GM18951 (cell line): ENCODE data around the gene HTR4.

Experiments
- POLR2A ChIP-seq: IDR thresholded peaks from 4 replicates; pipeline ENCODE4 v1.6.1; 2011; ENCODE audit warnings: mild to moderate bottlenecking; ENCODE audit not compliant: insufficient read length, insufficient read depth; ENCODE audit errors: extremely low read depth
- in situ Hi-C: fragments of 300-500 bp; cut with MboI; formaldehyde crosslinking; loops from one replicate; pipeline ENCODE4 v1.12.0; 2022; ENCODE audit warnings: low sequenced_read_pairs, mixed read lengths, inconsistent platforms; ENCODE audit not compliant: unreplicated experiment

Gene HTR4

DNA sequence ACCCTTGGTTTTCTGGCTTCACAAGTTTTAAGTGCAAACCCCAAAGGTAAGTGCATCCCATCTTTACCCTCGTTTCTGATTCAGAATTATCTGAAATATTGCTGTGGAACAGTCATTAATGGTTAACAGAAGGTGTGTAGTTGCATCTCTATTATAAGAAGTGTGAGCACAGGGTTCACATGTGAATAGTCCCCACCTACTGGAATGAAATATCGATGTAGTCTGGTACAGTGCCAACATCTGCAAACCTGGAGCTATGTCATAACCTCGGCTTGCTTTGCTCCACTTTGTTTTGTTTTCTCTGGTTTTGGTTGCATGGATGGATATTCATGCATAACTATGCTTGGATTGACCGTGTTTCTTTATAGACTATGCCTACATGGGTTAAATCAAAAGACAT lies 12.6 kb downstream of the HTR4 start:
- in situ Hi-C loops = no loop called here
- no peak for TF ChIP-seq POLR2A

DNA sequence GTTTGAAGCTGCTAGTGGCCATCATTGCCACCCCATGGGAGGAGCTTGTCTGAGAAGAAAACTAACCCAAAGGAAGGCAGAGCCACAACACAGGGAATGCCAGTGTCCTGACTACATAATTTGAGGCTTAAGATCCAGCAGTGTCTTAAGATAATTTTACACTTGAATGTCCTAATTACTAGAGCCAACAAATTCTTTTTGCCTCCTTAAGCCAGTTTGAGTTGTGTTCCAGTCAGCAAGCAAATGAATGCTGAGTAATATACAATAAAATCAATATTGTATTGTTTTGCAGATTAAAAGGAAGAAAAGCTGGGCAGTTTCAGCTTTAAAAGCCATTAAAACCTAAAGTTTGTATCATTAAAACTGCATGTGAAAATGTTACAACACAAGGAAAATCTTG lies 13.9 kb downstream of the HTR4 start:
- in situ Hi-C loops = no loop called here
- TF ChIP-seq POLR2A = no peak

DNA sequence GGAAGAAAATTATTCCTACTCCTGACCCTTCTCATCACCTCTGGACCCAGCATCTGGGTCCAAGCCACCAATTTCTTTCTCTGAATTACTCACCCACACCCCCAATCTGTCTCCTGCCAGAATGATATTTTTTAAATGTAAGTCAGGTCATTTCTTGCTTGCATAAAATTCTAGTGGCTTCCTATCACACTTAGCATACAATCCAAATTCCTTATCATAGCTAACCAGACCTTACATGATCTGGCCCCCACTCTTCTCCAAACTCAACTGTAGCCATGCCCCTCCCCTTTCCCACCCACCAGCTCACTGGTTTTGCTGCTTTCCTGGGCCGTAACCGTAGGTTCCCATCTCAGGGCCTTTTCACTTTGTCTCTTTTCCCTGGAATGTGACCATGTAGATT lies 15.2 kb downstream of the HTR4 start:
- TF ChIP-seq POLR2A = no peak
- in situ Hi-C loops = no loop called here

DNA sequence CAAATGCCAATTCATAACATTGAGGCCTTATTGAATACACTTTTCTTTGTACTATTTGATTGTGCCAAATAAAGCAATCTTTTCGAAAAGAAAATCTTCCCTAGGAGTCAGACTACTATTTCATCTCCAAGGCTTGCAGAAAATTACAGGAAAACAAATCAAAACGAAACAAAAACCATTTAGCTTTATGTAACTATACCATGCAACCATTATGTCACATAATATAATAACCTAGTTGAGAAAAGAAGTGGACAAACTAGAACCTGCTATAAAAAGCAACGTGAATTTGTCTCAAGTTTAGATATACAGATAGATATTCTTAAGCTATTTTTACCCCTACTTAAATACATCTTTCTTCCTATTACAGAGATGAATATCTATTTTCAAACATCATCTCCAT lies 18.0 kb downstream of the HTR4 start:
- in situ Hi-C loops = no loop called here
- TF ChIP-seq POLR2A = no peak

DNA sequence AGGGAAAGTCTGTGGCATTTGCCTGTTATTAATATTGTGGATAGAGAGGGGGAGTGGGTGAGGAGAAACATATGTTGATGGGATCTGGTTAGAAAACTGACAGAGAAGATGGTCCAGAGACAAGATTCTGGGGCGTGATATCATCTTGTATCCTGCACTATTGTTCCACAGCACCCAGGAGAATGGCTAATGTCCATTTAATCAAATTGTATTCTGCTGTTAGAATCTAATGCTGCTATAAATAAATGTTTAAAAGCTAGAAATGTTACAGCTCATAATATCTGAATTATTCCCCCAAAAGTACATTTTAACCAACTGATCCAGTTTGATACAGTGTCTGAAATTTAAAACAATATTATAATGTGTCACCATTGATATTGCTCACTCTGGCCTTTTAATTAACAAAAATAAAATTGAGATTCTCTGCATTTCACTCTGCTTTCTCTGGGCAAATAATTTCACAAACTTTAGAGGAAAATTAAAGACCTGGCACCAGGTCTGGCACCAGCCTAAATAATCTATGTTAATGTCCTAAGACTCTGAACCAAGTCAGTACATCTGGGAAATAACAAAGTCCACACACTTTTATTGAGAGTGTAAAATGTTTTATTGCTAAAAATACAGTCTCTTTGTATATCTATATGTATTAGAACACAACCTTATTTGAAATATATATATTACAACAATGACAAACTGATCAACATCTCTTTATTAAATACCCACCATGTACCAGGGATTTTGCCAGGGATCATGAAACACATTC lies 18.8 kb downstream of the HTR4 start:
- no peak for TF ChIP-seq POLR2A
- in situ Hi-C loops = no loop called here

DNA sequence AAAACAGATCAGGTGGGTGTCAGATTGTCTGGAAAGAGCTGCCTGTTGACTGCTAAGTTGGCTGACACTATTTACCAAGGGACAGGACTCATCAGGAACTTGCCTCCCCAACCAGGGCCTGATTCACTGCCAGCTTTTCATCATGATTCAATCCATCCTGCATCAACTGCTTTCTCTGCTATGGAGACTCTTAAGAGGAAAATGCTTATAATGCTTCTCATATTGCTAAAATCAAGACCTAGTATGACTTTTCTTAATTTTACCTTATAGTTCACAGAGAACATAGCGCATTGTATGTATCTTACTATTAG lies 21.3 kb downstream of the HTR4 start:
- in situ Hi-C loops = no loop called here
- no peak for TF ChIP-seq POLR2A

DNA sequence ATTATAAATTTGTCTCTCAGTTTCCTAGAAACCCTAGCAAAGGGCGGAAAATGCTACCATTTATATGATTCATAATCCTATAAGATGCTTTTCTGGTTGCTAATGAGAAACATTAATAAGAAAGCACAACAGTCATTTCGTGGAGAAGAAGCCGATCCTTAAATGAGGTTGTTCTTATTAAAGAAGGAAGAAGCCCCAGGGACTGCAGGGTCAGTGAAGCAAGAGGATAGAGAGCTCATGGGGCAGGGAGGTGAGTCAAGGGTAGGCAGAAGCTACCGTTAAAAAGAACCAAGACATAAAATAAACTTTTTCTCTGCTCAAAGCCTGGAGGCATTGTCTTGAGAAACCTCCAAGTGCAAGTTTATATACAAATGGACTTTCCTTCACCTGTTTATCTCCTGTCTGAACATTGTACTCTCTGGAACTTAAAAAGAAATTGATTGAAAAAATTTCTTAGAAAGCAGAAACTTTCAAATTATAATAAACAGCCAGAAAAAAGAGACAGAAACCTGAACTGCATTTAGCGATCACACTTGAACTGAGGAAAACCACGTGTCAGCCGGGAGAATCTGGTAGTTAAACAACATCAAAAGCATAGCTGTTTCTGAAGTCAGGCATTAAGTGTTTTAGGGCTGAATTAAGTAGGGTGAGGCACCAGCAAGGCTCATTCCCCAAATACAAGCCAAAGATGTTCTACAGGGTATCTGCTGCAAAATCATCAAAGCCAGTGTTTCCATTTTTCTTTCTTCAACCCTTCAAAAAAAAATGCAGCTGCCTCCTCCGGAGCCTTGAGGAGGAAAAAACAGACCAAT lies 21.9 kb downstream of the HTR4 start:
- in situ Hi-C loops = no loop called here
- no peak for TF ChIP-seq POLR2A

DNA sequence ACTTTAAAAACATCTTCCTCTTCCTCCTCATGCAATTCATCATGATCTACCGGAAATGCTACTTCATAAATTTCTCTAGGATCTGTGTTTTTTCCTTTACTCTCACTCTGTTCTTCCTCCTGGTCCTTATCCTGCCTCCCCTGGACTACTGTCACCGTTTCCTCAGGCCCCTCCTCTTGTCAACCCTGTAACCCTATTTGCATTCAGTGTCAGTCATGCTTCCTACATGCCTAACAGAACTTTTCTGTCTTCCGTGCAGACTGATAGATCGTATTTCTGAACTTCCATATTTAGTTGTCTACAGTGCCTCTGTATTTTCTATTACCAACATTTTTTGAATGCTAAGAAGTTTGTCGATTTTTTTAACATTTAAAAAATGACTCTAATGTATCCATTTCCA lies 27.3 kb downstream of the HTR4 start:
- TF ChIP-seq POLR2A = no peak
- in situ Hi-C loops = no loop called here

DNA sequence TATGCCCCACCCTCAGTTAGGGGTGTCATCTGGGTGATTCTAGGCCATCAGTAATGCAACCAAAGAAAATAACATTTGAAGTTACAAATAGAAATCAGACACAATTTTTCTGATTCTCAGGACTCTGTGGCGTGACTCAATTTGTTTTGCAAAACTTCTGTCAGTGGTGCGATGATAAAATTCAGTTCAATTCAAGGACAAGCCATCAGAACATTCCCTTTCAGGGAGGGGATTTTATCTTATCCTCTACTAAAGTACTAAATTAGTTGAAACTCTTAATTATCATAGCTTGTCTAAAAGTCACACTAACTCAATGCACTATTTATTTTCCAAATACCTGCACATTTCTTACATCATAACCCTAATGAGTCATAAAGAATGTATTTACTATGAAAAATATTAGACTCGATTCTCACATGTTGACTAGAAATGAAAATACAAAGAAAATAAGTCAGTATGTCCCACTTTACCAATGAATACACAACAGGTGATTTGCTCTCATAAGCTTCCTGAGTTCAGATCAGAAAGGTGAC lies 28.2 kb downstream of the HTR4 start:
- TF ChIP-seq POLR2A = no peak
- in situ Hi-C loops = no loop called here

DNA sequence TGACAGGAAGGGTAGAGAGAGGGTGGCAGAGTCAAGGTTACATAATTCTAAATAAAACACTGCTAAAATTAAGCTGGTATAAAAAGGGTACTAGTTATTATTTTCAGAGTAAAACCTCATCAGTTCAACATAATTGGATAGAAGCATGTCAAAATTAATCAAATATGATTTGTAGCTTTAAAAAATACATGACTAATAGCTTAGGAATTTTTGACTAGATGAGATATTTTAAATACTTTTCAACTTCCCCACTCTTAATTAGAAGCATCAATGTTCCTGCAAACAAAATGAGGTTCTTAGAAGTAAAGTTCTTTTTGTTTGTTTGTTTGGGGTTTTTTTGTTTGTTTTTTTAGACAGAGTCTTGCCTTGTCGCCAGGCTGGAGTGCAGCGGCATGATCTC lies 29.1 kb downstream of the HTR4 start:
- no peak for TF ChIP-seq POLR2A
- in situ Hi-C loops = no loop called here

DNA sequence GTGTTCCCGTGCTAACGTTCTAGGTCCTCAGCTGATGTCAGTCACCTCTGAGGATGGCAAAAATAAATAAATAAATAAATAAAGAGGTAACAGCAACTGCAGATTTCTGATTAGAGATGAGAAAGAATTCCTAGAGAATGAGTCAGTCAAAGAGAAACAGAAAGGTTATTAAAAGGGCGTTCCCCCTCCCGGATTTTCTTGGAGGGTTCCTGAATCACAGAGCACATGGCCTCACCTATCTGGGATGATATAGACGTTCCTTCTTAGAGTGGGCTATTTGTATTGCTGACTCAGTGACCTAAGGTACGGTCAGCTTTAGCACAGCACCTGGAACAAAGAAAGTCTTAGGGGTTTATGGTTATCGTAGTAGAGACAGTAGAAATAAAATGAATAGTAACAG lies 30.6 kb downstream of the HTR4 start:
- TF ChIP-seq POLR2A = no peak
- in situ Hi-C loops = no loop called here

DNA sequence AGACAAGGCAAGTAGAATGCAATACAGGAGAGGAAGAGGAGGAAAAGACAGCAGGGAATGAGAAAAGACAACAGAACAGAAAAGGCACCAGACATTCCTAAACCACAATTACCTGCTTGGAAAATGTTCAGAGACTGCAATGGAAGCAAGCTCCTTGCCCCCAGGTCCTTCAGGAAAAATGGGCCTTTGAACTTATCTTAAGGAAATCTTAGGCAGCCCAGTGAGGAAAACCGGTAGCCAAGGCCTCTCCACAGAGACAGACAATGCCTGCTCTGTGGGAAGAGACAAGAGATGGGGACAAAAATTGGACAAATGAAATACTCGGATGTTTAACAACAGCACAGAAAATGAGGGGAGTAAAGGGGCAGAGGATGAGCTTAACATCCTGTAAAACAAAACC lies 31.2 kb downstream of the HTR4 start:
- TF ChIP-seq POLR2A = no peak
- in situ Hi-C loops = no loop called here

DNA sequence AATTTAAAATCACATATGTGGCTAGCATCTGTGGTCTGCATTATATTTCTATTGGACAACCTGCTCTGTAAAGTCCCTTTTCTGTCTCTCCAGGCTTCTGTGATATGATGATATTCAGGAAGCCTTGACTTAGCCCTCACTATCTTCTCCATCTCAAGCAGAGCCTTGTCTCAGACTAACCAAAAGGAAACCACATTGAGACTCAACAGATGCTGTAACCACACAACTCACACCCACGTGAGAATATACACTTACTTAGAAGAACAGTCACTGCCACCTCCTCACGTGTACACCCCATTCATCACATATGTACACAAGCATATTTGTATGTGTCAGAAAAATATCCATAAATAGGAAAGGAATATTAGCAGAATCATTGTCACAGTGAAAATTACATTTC lies 33.6 kb downstream of the HTR4 start:
- TF ChIP-seq POLR2A = no peak
- in situ Hi-C loops = no loop called here

DNA sequence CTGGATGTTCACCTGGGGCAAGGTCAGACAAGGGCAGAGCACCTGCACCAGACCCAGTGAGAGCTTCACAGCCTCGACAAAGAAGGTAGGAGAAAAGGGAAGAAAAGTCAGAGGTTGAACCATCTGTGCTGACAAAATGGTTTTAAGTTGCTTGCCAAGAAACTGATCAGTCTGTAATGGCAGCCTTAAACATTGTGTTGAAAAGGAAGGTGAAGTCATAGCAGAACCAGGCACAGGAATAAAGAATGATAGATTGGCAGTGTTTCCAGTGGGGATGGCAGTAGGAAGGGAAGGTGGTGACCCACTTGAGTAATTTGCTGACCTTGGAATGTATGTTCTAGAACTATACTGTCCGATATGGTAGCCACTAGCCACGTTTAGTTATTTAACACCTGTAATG lies 34.2 kb downstream of the HTR4 start:
- in situ Hi-C loops = no loop called here
- no peak for TF ChIP-seq POLR2A
